Loucy (cell line): ENCODE results near the gene RHEBL1.
"Not testable (repeated sequence)": the region's sequence is repeated elsewhere in the genome, so short reads cannot be mapped to it uniquely, and the experiment has no call there.

Experiments
- H2AFZ ChIP-seq: fragments of 200-600 bp; sonication (generic); 2 replicates; pipeline ENCODE4 v1.6.0; 2016; ENCODE audit warnings: antibody characterized with exemption, mild to moderate bottlenecking, low read length, moderate library complexity
- H3F3A ChIP-seq: fragments of 200-600 bp; 2 replicates; pipeline ENCODE4 v1.6.0; 2016; ENCODE audit warnings: antibody characterized with exemption, low read depth, mild to moderate bottlenecking
- H3K27me3 ChIP-seq: fragments of 200-600 bp; sonication (generic); 2 replicates; pipeline ENCODE4 v1.6.1; 2014; ENCODE audit warnings: low read length, mild to moderate bottlenecking; ENCODE audit not compliant: insufficient read depth, poor library complexity, severe bottlenecking
- H3K36me3 ChIP-seq: fragments of 200-600 bp; sonication (generic); 2 replicates; pipeline ENCODE4 v1.6.1; 2016; ENCODE audit warnings: low read length; ENCODE audit not compliant: insufficient read depth
- H3K4me1 ChIP-seq: fragments of 200-600 bp; sonication (generic); 2 replicates; pipeline ENCODE4 v1.5.1; 2014; ENCODE audit warnings: low read length, mild to moderate bottlenecking; ENCODE audit not compliant: insufficient read depth, poor library complexity, severe bottlenecking
- H3K4me2 ChIP-seq: fragments of 200-600 bp; sonication (generic); 2 replicates; pipeline ENCODE4 v1.6.0; 2014; ENCODE audit warnings: antibody characterized with exemption, low read length, low read depth, mild to moderate bottlenecking; ENCODE audit not compliant: poor library complexity, severe bottlenecking
- H3K4me3 ChIP-seq: fragments of 200-600 bp; sonication (generic); 2 replicates; pipeline ENCODE4 v1.5.1; 2014; ENCODE audit warnings: low read length, mild to moderate bottlenecking, mixed read lengths; ENCODE audit not compliant: poor library complexity, severe bottlenecking
- H3K79me2 ChIP-seq: fragments of 200-600 bp; sonication (generic); 2 replicates; pipeline ENCODE4 v1.6.1; 2014; ENCODE audit warnings: low read length; ENCODE audit not compliant: insufficient read depth
- H3K9ac ChIP-seq: fragments of 200-600 bp; sonication (generic); 2 replicates; pipeline ENCODE4 v1.6.0; 2014; ENCODE audit warnings: mild to moderate bottlenecking, low read depth, low read length, moderate library complexity; ENCODE audit not compliant: poor library complexity, severe bottlenecking
- H3K9me2 ChIP-seq: fragments of 200-600 bp; sonication (generic); replicated peaks from 2 replicates; pipeline ENCODE4 v1.6.1; 2016; ENCODE audit warnings: low read depth, low read length, mixed read lengths
- H3K9me3 ChIP-seq: fragments of 200-600 bp; sonication (generic); 2 replicates; pipeline ENCODE4 v1.6.1; 2014; ENCODE audit warnings: mild to moderate bottlenecking, antibody characterized with exemption, low read length, low read depth; ENCODE audit not compliant: insufficient read depth
- H4K20me1 ChIP-seq: fragments of 200-600 bp; sonication (generic); 2 replicates; pipeline ENCODE4 v1.6.0; 2014; ENCODE audit warnings: antibody characterized with exemption, low read length, mild to moderate bottlenecking; ENCODE audit not compliant: insufficient read depth, poor library complexity, severe bottlenecking
- EZH2phosphoT487 ChIP-seq: fragments of 200-600 bp; IDR thresholded peaks from 2 replicates; pipeline ENCODE4 v1.6.1; 2018; ENCODE audit warnings: antibody characterized with exemption, mild to moderate bottlenecking, moderate library complexity, borderline replicate concordance
- TF ChIP-seq, protein P1 (sequence below): fragments of 200-600 bp; sonication (generic); conservative IDR thresholded peaks from 2 replicates; pipeline ENCODE4 v1.5.1; 2014; ENCODE audit warnings: mild to moderate bottlenecking, antibody characterized with exemption, low read length

The RHEBL1 gene

DNA sequence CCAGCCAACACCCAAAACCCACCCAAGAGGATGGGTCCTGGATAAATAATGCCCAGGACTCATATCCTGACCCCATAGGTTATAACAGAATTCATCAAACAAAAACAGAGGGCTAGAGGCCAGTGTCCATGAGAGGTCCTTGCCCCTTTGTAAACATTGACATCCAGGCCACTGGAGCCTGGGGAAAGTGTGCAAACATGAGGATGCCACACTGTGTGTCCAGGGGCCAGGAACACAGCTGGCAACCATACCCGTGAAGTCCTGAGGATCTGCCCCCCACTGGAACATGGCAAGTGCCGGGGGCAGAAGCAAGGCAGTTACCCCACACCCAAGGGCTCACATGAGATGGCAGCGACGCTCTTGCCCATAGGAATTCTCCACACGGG, 5.0 kb downstream of the RHEBL1 start:
- Histone ChIP-seq H3K79me2 (peaks cover 25% of the 10 kb centered on the region), H3K27me3 (peaks cover 6% of the 10 kb centered on the region), H2AFZ (no peak overlapping the region), H3K4me3 (no peak overlapping the region), H3K9me2 (no peaks in the 10 kb centered on the region), H3K9me3 (no peaks in the 10 kb centered on the region), H3K4me2 (no peak overlapping the region), H3K9ac (no peak overlapping the region), H3F3A (no peaks in the 10 kb centered on the region), H3K4me1 (peaks cover 12% of the 10 kb centered on the region), H3K36me3 (no peaks in the 10 kb centered on the region; the same call in 1 of the 2 replicates), H4K20me1 (peaks cover 4% of the 10 kb centered on the region)
- TF ChIP-seq EZH2phosphoT487 = no peak
- TF ChIP-seq, protein P1, sequence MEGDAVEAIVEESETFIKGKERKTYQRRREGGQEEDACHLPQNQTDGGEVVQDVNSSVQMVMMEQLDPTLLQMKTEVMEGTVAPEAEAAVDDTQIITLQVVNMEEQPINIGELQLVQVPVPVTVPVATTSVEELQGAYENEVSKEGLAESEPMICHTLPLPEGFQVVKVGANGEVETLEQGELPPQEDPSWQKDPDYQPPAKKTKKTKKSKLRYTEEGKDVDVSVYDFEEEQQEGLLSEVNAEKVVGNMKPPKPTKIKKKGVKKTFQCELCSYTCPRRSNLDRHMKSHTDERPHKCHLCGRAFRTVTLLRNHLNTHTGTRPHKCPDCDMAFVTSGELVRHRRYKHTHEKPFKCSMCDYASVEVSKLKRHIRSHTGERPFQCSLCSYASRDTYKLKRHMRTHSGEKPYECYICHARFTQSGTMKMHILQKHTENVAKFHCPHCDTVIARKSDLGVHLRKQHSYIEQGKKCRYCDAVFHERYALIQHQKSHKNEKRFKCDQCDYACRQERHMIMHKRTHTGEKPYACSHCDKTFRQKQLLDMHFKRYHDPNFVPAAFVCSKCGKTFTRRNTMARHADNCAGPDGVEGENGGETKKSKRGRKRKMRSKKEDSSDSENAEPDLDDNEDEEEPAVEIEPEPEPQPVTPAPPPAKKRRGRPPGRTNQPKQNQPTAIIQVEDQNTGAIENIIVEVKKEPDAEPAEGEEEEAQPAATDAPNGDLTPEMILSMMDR = no peak

- not testable (repeated sequence) for H3K9me3 ChIP-seq, H2AFZ ChIP-seq, H3K36me3 ChIP-seq, H3F3A ChIP-seq, H3K4me3 ChIP-seq, H3K9me2 ChIP-seq
- peak overlapping the region; percentile 99 for H3K4me2 ChIP-seq
- peaks cover 46% of the 10 kb centered on the region for H3K79me2 ChIP-seq
- H4K20me1 ChIP-seq = peaks cover 32% of the 10 kb centered on the region
- peaks cover 10% of the 10 kb centered on the region for H3K4me1 ChIP-seq
- H3K9ac ChIP-seq = peak overlapping the region; percentile 94
- peaks cover 12% of the 10 kb centered on the region for H3K27me3 ChIP-seq
Measured at GRCh38 chr12:49061916-49062315, 7.9 kb downstream of the RHEBL1 start.

DNA sequence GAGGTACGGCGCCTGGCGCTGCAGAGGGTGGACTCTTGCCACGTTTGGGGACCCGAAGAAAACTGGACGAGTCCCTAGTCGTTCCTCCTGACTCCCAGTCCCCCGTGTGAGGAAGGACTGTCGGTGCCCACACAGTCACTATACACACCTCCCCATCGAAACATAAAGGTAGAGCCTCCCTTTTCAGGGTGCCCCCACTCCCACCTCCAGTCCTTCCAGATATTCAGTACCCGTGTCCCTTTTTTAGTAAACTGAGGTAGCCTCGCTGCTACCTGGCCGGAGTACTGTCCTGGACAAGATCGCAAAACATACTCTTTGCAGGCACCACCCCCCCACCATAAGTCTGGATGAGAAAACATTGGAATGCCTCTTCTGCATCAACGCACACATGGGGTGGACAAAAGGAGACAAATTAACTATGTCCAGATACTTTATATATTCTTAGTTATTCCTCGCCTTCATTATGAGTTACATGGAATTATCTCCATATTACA, 8.6 kb downstream of the RHEBL1 start:
- Histone ChIP-seq H3F3A (no peaks in the 10 kb centered on the region), H3K36me3 (no peaks in the 10 kb centered on the region; the same call in 1 of the 2 replicates), H3K9ac (peak overlapping the region; percentile 94), H3K4me3 (peak overlapping the region; percentile 86), H3K4me2 (peak overlapping the region; percentile 99), H3K79me2 (peaks cover 53% of the 10 kb centered on the region), H2AFZ (peak overlapping the region; percentile 93), H4K20me1 (peaks cover 39% of the 10 kb centered on the region), H3K9me2 (no peaks in the 10 kb centered on the region), H3K9me3 (no peaks in the 10 kb centered on the region), H3K4me1 (peaks cover 16% of the 10 kb centered on the region), H3K27me3 (peaks cover 12% of the 10 kb centered on the region)
- TF ChIP-seq, protein P1 = no peak
- TF ChIP-seq EZH2phosphoT487 = no peak
